CD4-positive, alpha-beta T cell treated with Interleukin-12 subunit alpha and Interleukin-12 subunit beta, for 1 hour (primary cell): ENCODE measurements around the gene PTPRU.
"Not testable (repeated sequence)": the region's sequence is repeated elsewhere in the genome, so short reads cannot be mapped to it uniquely, and the experiment has no call there.

Experiments
- DNase-seq: peaks from one replicate; pipeline ENCODE4 v3.0.0-alpha.2; 2020

PTPRU gene

DNA sequence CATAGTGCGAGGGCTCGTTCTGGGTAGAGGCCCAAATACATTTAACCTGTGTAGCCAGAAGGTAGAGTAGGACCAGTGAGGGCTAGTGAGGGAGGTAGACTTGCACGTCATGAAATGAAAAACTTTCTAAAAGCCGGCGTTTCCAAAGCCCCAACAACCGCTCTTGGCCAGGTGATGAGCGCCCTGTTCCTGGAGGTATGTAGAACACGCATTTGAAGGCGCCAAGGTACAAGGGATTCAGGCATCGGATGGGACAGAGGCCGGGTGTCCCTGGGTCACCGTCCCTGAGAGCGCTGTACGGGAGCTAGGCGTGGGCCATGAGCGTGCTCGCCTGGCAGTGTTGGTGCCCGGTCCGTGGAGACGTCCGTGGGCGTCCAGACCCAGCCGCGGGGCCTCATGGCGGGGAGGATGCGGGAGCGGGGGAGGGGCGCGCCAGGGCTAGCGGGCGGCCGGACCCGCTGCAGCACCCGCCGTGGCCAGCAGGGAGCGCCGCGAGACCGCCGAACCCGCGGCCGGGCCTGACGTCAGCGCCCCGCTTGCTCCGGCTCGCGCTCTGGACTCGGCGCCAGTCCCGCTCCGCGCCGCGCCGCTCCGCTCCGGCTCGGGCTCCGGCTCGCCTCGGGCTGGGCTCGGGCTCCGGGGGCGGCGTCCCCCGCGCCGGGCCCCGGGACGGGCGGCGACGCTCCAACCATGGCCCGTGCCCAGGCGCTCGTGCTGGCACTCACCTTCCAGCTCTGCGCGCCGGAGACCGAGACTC, at the start of gene PTPRU:
TSS of gene PTPRU (plus strand) at position 568 of the 757 bp plus-strand sequence. CDS start at position 691, 123 bp downstream.
- DNase-seq: peak; percentile 83

DNA sequence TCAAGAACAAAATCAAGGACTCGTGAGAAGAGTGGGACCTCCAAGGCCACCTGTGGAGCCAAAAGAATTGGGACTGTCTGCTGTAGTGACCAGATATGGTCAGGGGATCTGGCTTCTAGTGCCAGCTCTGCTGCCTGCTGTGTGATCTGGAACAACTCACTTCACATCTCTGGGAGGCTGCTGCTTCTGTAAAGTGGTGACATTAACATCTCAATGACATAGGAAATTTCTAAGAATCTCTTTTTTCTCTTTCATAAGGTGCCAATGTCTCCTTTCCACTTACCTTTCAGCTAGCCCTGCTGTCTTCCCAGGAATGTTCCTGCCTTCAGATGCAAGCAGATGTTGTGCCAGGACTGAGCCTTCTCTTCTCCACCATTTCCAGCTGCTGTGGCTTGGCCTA, 49.6 kb upstream of the PTPRU start:
- no peak for DNase-seq

DNA sequence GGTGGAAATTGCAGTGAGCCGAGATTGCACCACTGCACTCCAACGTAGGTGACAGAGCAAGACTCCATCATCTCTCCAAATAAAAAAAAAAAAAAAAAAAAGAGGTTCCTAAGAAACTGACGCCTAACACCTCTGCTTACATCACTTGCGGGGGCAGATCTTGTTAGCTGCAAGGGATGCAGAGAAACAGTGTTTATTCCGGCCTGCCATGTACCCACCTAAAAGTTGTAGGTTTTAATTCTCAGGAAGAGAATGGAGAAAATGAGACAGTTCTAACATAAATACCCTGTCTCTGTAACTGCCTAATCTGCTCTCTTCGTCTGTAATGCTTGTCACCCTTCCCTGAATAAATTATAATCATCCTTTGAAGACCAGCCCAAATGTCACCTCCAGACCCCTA, 45.6 kb upstream of the PTPRU start:
- no peak for DNase-seq

DNA sequence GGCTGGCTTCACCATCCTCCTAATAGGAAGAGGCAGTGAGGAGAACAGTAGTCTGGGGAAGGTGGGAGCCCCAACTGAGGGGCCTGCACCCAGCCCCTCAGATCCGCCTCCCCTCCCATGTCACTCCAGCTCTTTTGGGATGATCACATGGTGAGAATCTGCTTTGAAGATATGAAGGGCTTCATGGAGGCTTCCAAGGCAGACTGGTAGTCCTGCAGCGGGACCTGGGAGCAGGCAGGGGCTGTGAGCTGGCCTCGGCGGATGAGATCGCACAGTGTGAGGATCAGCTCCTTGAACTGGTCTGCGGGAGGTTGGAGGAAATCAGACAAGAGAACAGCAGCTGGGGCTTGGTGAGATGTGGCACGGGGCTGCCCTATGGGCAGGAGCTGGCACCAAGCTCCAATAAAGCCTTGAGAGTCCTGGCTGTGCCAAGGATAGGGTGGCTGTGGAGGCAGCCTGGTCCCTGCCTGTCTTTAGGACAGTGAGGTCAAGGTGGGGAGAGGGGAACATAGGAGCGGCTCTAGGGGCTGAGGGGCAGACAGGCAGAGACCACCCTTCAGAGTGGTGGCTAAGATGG, 42.4 kb upstream of the PTPRU start:
- DNase-seq: no peak

DNA sequence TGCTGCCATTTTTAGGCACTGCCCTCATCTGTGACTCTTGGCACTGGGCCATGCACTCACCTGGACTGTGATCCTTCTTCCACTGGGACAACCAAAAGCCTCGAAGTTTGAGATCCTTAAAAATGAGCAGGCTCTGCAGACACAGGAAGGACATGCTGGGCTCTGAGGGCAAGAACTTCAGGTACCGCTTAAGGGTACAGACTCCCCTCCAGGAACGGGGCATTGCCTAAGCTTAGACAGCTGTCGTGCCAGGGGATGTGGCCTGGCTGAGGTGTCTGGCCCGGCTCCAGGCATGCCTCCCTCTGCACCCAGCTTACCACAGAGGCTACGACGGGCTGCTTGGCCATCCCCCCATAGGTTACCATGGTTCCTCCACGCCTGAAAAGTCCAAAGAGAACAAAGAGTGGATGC, 40.4 kb upstream of the PTPRU start:
- no peak for DNase-seq

DNA sequence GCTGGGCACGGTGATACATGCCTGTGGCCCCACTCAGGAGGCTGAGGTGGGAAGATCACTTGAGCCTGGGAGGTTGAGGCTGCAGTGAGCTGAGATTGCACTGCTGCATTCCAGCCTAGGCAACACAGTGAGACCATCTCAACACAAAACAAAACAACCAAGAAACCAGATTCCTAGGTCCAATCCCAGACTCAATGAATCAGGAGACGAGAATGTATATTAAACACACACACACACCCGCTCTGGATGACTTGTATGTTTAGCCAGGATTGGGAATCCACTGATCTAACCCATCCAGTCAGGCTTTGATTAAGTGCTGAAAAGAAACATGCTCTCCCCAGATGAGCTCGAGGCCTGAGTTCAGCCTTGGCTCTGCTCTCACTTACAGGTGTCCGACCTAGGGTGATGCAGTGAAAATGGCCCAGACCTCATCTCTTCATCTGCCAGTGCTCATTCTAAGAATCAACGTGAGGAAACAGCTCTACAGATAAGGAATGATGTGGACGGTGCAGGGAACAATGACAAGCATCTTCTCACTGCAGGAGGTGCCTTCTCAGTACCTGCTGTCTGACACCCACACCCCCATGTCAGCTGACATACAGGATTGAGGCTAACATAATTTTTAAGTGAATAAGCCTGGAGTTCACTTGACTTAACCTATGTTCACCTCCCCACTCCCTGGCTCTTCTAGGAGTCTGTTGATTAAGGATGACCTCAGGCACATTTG, 39.3 kb upstream of the PTPRU start:
- DNase-seq: no peak

DNA sequence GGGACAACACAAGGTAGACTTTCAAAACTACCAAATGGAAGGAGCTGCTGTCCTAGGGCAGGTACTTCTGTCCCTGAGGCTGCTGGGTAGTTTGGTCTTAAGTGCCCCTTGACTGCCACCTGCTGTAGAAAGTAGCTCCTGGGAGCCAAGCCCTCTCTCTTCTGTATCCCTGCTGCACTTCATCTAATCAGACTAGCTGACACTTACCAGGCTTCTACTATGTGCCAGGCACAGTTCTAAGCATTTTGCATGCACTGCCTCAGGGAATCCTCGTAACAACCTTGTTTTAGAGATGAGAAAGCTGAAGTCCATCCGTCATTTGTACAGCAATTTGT, 38.8 kb upstream of the PTPRU start:
- peak; percentile 47 for DNase-seq

DNA sequence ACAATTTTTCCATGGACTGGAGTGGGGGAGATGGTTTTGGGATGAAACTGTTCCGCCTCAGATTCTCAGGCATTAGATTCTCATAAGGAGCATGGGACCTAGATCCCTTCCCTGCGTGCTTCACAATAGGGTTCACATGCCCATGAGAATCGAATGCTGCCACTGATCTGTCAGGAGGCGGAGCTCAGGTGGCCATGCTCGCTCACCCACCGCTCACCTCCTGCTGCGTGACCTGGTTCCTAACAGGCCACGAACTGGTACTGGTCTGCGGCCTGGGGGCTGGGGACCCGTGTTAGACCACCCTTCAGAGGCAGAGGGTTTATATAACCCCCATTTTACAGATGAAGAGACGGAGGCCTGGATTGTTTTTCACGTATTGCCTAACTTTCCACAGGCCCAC, 38.3 kb upstream of the PTPRU start:
- no peak for DNase-seq

DNA sequence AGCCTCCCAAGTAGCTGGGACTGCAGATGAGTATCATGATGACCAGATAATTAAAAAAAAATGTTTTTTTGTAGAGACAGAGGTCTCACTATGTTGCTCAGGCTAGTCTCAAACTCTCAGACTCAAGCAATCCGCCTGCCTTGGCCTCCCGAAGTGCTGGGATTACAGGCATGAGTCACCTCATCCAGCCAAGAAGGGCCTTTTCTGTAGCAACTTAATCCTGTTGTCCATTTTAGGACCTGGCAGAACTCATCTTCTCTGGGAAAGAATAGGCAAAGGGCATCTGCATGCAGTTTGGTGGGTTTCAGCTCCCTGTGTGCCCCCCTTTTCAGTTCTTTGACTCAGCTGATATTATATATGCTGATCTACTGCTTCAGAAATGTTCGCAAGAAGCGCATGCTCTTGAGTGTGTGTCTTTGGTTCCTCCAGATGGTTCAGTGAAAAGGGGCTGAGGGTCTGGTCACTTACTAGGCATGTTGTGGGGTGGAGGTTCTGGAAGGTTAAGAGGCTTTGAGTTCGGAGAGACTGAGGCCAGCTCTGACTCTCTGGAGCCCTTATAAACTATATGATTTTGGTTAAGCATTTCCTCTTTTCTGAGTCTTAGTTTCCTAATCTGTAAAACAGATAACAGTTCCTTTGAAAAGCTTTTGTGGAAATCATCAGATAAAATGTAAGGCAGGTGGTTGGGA, 35.3 kb upstream of the PTPRU start:
- no peak for DNase-seq

DNA sequence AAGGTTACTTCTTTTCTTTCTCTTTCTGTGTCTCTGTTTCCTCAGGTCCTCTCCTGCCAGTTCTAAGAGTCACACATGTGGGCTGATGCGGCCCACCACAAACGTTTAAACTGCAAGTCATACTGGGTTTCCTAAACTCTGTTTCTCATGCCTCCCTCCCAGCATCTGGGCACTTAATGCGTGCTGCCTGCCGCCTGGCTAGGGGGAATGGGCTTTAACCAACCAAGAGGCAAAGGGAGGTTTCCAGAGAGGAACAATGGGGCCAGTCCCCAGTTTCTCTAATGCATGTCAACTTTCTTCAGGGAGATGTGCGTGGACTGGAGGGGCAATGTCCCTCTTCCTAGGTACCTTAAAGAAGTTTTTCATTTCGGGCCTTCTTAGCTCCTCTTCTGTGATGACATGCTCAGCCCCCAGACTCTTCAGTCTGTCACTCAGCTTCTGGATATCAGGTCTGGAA, 34.7 kb upstream of the PTPRU start:
- DNase-seq: no peak

DNA sequence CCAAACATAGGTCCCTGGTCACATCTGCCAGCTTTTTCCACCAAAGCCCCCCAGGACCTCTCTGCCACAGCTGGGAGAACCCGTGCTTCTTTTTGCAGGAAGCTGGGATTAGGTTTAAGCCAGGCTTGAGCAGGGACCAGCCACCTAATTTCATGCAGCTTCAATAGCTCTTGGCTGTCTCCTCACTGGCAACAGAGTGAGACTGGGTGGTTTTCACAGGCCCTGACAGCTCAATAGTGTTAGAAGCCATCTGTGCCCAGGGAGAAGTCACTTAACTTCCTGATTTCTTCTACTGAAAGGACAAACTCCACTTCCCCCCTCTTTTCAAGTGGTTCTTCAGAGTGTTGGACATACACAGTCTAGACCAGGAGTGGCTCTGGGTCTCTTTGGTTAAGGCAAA, 34.3 kb upstream of the PTPRU start:
- DNase-seq: no peak

DNA sequence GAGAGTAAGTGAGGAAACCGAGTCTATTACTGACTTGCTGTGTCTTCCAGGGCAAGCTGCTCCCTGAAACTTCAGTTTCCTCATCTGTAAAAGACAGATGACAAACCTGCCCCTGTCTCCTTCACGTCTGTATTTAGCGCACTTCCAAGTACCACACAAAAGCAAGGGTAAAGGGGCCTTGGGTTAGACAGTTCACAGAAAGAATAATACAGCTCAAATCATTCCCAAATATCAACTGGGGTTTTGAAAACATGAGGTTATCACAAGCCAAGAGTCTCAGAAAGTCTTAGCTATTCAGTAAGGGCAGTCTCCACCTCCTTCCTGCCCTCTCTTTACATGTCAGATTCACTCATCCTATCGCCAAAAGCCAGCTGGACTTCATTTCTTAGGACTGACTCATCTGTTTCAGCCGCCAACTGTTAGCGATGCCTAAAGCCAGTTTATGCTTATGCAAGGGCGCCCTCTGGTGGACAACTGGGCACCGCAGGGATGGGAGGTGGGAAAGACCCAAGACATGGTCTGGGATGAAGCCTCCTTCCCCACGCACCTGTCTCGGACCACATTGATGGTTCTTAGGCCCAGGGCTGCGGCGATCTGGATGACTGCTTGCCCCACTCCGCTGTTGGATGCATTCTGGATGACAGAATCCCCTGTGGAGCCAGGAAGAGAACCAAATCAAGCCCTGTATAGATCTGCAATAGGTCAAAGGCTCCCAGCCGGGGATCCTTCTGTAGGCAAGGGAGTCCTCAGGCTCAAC, 33.6 kb upstream of the PTPRU start:
- DNase-seq: peak; percentile 84

DNA sequence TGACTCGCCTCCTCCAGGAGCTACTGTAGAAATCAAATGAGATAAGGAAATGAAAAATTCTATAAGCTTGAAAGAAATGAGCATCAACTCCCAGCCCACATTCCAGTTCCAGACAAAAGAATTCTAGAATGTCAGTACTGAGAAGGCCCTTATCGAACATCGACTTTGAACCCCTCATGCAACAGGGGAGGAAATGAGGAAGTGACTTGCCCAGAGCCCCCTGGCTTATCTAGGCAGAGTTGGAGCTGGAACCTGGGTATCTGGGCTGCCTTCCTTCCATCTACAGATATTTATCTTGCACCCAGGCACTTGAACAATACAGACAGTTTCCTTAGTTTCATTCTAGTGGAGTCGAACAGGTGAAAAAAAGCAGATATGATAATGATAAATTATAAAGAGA, 27.9 kb upstream of the PTPRU start:
- DNase-seq: no peak

DNA sequence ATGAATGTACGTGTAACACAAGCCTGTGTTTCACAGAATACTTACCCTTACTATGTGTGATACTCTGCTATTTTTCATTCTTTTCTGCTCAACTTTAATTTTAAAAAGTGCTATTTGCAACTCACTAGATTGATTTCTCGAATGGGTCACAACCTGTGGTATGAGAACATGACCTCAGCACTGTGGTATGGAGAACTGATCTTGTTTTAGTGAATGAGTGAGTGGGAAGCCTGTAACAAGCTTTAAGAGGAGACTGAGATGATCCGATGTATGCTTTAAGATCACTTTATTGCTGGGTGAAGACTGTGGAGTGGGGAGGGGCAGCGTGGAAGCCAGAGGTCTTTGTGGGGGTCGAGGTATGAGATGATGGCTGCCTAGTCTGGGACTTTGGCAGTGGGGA, 27.1 kb upstream of the PTPRU start:
- no peak for DNase-seq

DNA sequence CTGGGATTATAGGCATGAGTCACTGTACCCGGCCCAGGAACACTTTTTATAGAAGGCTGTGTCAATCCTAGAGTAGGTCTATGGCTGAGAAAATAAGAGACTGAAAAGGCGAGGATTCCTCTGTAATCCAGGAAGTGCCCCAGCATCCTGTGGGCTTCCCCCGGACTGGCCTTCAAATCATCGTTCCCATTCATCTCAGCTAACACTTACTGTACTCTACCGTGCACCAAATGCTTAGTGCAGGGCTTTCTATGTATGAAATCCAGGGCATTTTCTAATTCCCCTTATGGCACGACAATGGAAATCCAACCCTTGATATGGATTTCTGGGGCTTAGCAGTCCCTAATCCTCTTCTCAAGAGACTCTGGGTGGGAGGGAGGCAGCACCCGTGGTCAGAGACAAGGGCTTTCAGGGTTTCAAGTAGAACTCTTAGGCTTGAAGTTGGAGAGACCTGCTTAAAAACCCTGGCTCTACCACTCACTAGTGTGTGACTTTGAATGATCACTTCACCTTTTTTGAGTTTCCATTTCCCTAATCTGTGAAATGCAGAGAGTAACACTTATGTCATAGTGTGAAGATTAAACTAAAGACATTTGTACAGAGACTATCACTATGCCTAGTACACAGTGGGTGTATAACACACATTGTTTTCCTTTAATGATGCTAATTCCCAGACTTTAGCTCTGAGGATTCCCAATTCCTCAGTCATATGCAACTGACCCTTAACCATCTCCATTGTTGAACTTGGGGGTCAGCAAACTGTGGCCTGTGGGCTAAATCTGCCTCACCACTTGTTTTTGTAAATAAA, 25.8 kb upstream of the PTPRU start:
- no peak for DNase-seq

DNA sequence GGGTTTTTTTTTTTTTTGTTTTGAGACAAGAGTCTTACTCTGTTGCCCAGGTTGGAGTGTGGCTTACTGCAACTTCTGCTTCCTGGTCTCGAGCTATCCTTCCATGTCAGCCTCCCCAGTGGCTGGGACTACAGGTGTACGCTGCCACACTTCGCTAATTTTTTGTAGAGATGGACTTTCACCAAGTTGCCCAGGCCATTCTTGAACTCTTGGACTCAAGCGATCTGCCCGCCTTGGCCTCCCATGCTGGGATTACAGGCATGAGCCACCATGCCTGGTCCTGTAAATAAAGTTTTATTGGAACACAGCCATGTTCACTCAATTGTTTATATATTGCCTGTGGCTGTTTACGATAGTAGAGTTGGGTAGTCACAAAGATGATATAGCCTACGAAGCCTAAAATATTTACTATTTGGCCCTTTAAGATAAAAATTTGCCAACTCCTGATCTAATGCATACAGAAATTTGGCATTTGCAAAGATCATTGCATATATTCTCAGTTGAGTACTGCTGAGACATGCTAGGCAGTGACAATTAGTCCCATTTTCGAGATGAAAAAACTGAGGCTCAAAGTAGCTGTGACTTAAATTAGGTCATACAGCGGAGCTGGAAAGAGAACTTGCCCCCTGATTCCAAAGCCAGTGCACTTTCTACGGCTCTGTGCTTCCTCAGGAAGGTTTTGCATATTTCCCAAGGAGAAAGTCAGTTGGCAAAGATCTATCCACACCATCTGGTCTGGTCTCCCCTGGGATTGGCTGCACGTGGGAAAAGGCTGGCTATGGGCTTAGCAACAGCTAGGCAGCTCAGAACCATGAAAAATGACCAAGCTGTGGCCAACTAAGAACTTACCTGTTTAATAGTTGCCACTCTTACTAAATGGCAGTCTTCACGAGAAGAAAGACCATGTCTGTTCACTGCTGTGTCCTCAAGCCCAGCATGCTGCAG, 25.0 kb upstream of the PTPRU start:
- no peak for DNase-seq

DNA sequence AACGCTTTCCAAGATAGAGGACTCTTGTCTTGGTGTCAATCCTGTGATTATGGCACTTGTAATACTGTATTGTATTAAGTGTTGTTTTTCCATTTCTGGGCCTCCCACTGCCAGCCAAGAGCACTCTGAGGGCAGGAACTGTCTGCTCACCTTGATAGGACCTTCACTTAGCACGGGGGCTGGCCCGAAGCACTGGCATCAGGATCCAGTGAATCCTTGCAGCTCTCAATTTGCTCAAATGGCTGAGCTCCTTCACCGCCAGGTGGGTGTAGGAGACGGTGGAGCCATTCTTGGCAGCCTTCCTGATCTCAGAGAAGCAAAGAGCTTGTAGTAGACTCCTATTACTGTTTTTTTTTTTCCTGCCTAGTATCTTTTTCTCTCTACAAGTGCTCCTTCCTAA, 23.3 kb upstream of the PTPRU start:
- no peak for DNase-seq

DNA sequence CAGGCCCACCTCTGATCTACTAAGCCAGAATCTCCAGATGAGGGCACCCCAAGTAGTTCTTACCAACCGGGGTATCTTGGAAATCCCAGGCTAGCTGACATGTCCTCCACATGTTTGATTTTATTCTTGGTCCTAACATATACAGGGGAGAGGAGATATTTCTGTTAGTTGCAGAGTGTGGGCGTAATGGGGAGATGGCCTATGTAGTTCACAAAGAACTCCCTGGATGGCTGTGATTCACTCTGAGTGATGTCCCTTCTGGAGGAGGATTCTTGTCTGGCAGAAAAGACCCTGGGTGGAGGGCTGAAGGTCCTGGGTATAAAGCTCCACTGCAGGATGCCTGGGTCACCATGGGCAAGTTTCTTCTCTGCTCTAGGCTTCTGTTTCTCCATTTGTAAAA, 18.7 kb upstream of the PTPRU start:
- DNase-seq: no peak

DNA sequence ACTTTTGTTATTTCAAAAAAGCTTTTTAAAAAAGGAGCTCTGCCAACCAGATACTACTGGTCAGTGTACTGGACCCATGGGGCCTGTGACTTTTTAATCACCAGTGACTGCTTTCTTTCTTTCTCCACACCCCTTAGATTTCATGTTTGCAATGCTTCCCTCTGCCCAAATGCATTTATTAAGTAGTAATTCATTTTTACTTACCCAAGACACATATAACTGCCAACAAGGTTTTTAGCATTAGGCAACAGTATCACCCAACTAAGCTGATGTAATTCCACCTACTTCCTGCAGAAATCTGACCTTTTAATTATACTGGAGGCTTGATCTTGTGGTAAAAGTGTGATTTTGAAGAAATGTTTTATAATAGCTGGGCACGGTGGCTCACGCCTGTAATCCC, 18.1 kb upstream of the PTPRU start:
- no peak for DNase-seq

DNA sequence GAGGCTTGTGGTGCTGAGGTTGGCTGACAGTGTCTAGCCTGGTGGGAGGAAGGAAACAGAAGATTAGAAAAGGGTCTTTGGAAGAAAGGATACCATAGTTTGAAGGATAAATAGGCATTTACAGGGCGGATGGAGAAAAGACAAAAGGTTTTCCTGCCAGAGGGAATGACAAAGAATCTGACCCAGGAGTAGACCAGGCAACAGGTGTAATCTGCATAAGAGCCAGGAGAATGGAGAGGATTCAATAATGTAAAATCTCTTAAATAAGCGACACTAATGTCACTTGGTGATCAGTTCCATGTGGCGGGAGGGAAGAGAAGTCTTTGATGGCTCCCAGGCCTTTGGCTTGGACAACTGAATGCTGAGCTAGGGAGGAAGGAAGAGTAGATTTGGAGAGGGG, 15.0 kb upstream of the PTPRU start:
- DNase-seq: no peak

DNA sequence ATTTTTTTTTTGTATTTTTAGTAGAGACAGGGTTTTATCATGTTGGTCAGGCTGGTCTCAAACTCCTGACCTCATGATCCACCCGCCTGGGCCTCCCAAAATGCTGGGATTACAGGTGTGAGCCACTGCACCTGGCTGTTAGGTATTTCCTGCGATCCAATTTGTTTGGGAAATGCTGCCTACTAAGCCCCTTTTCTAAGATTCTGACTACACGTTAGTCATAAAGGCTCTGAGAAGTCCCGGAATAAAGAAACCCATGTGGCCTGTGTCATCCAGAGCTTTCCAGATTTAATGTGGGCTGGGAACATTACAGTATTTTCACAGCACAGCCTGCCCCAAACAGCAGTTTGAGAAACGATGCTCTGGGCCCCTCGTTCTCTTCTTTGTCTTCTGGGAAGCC, 14.1 kb upstream of the PTPRU start:
- not testable (repeated sequence) for DNase-seq
